CD4-positive, alpha-beta T cell treated with Interleukin-2 at 100 ng/mL for 4 hours (primary cell): Measurements from ENCODE around the gene FRMD4A.

Experiments
- DNase-seq: peaks from one replicate; pipeline ENCODE4 v3.0.0-alpha.2; 2020; ENCODE audit warnings: low spot score

Gene FRMD4A

GRCh38 chr10:14016011-14016536, 314.6 kb downstream of the FRMD4A start:
- DNase-seq: peak; percentile 21

DNA sequence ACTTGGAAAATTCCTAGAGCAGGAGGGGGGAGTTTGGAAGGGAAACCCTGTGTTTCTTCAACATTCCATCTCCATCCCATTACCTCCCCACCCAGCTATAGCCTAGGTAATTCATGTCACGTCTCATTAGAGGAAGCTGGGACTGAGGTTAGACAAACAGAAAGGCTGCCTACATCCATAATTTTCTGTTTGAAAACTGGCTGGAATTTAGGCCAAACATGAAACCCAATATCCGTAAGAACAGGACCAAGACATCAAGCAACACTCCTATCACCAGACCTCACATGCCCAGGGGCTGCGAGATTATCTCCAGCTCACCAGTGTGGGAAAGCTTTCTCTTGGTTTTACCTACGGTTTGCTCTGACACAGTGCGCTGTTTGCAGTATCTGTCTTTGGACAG, 316.3 kb downstream of the FRMD4A start:
- DNase-seq: no peak

DNA sequence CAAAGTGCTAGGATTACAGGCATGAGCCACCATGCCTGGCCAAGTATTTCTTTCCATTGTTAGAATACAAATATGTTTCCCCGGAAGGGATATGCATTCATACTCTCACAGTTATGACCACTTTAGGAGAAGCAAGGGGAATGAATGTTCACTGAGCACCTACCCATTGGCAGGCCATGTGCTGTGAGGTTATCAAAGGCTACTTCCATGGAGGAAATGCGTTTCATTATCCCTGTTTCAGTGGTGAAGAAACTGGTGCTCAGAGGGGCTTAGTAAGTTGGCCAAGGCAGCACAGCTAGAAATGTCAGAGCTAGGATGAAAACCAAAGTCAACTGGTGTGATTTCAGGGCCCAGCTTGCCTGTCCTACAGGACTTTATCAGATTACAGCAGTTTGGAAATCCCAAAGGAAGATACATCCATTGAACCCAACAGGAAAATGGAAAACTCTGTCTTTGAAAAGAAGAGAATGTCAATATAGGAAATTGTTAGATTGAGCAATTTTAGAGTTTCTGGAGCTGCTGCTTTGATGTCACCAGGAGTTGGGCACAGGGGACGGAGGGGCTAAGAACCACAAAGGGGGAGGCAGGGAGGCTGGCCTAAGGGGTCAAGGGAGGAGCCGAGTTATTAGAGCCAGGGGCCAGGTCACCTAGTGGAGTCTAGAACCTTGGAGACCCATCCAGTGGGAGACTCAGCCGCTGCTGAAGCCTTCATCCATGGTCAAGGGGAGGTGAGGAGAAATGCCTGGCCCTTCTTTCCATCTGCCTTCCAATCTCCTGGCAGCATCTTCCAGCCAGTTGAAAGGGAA, 319.8 kb downstream of the FRMD4A start:
- no peak for DNase-seq

GRCh38 chr10:14010101-14010558, 320.6 kb downstream of the FRMD4A start:
- DNase-seq: no peak

- DNase-seq: peak; percentile 86
Measured at GRCh38 chr10:14009371-14010100, 321.2 kb downstream of the FRMD4A start.

DNA sequence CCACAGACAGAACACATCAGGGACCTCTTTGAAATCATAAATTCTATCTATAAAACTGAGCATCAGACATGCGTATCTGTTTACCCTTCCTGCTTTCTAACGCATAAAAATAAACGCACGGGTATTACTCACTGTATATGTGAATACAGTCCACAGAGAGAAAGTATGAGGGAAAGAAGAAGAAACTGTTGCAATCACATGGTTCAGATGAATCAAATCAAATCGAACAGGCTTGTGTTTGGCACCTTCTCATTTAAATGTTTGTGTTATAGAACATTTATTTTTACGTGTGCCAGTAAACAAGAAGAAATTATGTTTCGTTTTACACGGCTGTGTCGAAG, 322.0 kb downstream of the FRMD4A start:
- DNase-seq: peak; percentile 33

- DNase-seq: no peak
Measured at GRCh38 chr10:14004536-14004935, 326.2 kb downstream of the FRMD4A start.

DNA sequence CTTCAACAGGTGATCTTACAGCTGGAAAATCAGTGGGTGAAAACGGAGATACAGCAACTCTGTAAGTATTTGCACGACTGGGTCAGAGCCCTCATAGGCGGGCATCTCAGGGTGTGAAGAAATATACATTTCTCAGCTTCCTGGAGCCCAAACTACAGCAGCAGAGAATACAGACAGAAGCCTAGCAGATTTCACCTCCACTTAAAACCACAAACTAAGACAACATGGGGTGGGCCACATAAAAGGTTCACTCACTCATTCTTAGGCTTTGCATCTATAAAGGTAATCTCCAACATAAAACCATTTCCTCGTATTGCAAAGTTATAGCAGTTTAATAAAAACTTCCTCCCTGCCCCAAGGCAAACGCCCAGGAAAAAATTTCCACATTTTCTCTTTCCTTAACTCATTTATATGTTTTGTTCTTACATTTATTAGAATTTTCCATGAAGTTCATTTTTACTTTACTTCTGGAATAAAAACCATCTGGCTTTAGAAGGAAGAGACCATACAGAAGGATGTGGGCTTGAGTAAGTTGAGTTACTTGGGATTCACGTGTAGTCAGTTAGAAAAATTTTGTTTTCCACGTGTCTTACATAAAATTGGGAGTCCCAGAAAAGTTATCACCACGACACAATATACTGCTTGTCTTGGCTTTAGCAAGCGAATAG, 327.1 kb downstream of the FRMD4A start:
- DNase-seq: peak; percentile 43

DNA sequence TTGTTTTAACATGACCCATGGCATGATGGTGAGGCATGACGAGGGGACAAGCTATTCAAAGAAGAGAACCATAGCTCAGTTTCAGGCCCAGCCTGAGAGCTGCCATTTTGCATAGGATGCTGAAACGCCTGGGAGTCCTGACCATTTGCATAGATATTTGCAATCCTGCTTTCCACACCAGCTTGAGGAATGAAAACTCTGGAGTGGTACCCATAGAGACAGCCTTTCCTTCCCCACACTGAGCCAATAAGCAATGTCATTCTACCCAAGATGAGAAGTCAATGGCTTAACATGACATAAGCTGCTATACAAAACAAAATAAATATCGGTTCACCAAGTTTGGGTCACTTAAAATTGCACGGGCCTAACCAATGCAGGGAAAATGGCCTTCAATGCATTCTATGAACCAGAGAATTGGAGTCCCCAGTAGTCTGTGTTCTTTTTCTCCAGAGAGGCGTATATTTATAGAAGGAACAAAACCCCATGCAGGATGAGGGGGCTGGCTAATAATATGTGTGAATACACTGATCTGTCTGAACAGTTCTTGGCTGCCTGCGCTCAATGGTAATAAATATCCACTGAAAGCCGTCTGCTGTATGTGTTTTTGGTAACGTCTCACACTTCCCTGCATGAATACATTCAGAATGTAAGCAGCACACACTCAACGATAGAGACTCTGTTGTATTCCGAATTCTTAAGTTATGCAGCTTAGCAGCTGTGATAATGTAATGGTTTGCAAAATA, 329.3 kb downstream of the FRMD4A start:
- no peak for DNase-seq

DNA sequence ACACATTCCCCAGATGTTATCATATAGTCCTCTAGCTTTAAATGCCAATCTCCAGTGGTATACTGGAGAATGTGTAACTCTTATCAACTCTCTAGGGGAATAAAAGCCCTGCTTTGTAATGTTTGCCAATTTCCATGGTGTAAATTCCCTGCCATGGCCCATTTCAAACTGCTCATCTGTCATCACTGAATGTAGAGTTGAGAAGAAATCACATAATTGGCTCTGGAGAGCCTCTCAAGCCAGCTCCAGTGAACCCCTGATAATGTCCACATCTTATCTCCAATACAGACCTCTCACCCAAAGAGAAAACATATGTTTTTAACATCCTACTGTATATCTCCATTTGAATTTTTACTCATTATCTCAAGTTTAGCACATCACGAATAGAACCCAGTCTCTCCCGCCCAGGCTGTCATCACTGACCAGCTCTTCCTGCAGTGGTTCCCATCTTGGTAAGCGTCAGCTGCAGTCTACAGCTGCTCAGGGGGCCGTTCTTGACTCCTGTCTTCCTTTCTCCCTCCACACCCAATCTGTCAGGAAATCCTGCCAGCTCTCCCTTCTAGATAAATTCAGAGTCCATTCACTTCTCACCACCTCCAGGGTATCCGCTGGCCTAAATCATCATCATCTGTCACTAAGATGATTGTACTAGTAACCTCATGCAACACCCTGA, 332.4 kb downstream of the FRMD4A start:
- no peak for DNase-seq

DNA sequence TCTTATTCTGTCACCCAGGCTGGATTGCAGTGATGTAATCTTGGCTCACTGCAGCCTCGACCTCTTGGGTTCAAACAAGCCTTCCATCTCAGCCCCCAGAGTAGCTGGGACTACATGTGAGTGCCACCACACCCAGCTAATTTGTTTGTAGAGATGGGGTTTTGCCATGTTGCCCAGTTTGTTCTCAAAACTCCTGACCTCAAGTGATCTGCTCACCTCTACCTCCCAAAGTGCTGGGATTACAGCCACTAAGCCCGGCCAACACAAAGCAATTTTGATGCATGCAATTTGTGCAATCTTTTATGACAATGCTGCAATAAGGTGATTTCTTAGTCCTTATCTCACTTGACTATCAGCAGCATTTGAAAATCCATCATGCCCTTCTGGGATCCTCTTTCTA, 333.1 kb downstream of the FRMD4A start:
- no peak for DNase-seq

DNA sequence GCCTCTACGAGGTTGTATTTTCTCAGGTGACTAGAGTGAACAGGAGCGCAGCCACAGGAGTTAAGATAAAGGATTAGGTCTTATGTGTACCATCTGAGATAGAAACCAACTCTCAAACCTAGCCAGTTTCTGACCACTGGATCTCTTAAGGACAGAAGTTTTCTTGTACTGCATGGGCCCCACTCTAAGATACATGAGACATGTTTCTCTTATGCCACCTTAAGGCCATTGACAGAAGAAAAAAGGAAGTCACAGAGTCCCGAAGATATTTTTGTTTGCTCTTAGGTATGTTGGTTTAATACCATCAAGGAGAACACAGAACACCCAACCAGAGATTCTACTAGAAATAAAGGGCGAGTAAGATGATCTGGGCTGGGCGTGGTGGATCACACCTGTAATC, 335.8 kb downstream of the FRMD4A start:
- DNase-seq: no peak

DNA sequence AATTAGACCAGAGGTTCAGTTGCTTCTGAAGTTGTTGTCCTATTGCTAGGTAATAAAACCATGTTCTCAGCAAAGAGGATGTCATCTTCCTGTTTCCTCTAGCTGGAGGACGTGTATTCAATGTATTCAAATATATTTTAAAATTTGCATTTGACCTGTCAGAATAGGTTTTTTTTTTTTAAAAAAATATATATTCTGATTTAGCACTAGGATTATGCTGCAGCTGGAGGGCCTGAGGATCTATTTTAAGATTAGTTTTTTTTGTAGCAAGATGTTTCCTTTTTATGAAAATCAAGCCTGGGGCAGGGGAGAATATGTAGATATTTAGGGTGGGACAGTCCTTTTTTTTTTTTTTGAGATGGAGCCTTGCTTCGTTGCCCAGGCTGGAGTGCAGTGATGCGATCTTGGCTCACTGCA, 337.0 kb downstream of the FRMD4A start:
- DNase-seq: no peak

GRCh38 chr10:13993169-13993568, 337.6 kb downstream of the FRMD4A start:
- no peak for DNase-seq

DNA sequence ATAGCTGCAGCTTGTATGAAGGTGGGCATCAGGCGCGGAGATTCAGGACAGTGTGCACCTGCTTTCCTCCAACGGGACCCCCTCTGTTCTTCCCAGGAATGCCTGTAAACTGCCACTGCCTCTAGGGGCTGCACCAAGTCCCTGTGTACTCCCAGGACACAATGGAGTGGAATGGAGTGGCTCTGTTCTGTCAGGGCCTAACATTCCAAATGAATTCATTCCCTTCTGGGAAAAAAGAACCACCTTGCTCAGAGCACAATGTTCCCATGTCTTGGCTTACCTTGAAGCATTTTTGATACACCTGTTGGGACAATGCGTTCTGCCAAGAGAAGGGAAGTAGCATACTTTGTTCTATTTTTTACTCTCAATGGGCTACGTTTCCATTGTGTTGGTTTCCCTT, 339.4 kb downstream of the FRMD4A start:
- DNase-seq: no peak

GRCh38 chr10:13990946-13991345, 339.8 kb downstream of the FRMD4A start:
- no peak for DNase-seq

GRCh38 chr10:13990392-13990805, 340.3 kb downstream of the FRMD4A start:
- no peak for DNase-seq

DNA sequence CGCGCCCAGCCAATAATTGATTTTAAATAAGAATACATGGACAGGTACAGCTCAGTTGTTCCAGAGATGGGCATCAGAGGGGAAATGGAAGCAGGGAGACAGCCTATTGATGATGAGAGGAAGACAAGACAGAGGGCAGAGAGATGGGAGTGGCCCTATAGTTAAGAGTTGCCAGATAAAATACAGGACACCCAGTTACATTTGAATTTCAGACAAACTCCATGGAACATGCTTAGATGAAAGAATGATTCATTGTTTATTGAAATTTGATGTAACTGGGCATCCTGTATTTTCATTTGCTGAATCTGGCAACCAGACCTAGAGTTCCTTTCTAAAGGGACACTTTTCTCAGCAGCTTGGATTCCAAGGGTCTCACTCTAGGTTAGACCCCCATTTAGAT, 341.1 kb downstream of the FRMD4A start:
- DNase-seq: no peak

GRCh38 chr10:13987446-13987845, 343.3 kb downstream of the FRMD4A start:
- peak; percentile 42 for DNase-seq

- no peak for DNase-seq
Measured at GRCh38 chr10:13984647-13985155, 346.0 kb downstream of the FRMD4A start.

- no peak for DNase-seq
Measured at GRCh38 chr10:13983035-13983434, 347.7 kb downstream of the FRMD4A start.
